Right lobe of liver (tissue), 4 donors: Measurements from ENCODE around the gene CD83.

Source experiments
- POLR2A ChIP-seq: fragments of 450-650 bp; IDR thresholded peaks from one replicate; pipeline ENCODE4 v1.6.1; 2017; ENCODE audit warnings: antibody characterized with exemption, mild to moderate bottlenecking
- TF ChIP-seq, protein P1 (sequence below), 4 donors: fragments of 200-600 bp in 3 of 4; fragments of 450-650 bp in 1 of 4; IDR thresholded peaks; one replicate each; pipeline versions ENCODE4 v1.5.1 to v1.8.0; 2016 to 2022; ENCODE audit warnings: antibody characterized with exemption in 4 of 4, mild to moderate bottlenecking in 2 of 4
- donor health status: DM: no; HTN: no; CAD: no.
- donor health status: DM: no; HTN: no; CAD: no.
- donor health status: DM: no; HTN: yes; CAD: no.

DNA sequence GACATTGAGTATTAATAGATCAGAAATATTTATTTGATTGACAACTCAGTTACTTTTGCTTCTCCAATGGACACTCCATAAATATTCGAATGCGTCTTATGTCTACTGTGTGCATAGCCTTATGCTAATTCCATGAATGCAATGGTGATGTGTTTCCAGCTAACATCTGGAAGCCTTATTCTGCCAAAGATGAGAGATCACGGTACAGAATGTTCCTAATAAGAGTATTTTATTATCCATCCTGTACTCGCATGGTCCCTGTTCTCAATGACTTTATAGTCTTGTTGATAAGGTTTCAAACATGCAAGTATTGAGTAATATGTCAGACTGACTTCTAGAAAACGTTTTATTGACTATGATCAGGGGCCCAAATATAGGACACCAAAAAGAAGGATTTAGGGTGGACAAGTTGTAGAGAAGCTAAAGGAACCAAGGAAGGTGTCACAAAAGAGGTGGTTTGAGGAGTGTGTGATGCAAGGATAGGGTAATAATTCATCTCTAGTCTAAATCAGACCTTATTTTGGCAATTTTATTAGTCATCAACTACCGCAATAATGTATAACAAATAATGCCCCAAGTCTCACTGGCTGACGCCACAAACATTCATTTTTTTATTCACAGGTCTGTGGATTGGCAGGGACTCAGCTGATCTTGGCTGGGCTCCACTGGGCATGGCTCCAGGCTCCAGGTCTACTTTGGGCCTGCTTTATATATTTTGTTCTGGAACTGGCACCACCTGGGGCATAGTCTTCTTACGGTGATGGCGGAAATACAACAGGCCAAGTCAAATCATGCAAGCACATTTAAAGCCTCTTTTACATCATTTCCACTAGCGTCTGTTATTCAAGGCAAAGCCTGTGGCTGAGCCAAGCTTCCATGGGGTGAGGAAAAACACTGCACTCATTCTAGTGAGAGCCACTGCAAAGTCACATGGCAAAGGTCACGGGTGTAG lies 24.5 kb upstream of the CD83 start:
- no peak for TF ChIP-seq POLR2A
- TF ChIP-seq, protein P1, sequence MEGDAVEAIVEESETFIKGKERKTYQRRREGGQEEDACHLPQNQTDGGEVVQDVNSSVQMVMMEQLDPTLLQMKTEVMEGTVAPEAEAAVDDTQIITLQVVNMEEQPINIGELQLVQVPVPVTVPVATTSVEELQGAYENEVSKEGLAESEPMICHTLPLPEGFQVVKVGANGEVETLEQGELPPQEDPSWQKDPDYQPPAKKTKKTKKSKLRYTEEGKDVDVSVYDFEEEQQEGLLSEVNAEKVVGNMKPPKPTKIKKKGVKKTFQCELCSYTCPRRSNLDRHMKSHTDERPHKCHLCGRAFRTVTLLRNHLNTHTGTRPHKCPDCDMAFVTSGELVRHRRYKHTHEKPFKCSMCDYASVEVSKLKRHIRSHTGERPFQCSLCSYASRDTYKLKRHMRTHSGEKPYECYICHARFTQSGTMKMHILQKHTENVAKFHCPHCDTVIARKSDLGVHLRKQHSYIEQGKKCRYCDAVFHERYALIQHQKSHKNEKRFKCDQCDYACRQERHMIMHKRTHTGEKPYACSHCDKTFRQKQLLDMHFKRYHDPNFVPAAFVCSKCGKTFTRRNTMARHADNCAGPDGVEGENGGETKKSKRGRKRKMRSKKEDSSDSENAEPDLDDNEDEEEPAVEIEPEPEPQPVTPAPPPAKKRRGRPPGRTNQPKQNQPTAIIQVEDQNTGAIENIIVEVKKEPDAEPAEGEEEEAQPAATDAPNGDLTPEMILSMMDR (IDR thresholded peaks at IDR 0.05), result no peak
